MM.1S (cell line): ENCODE results near the gene KDM4D.

Experiments used
- CTCF ChIP-seq: fragments of 300-600 bp; sonication (generic); IDR thresholded peaks from 2 replicates; pipeline ENCODE4 v1.5.1; 2016; ENCODE audit warnings: antibody characterized with exemption, low read length, mixed read lengths
- EZH2 ChIP-seq: fragments of 300-600 bp; sonication (generic); optimal IDR thresholded peaks from 2 replicates; pipeline ENCODE3; 2017; ENCODE audit warnings: low read depth, mild to moderate bottlenecking, antibody characterized with exemption, low read length, mixed read lengths

GRCh38 chr11:94933223-94934130, 40.0 kb upstream of the KDM4D start:
- TF ChIP-seq CTCF (no peak), EZH2 (no peak)
